BJ (cell line): Measurements from ENCODE around the gene SOX11. TPM values are rescaled to one million over a fixed set of nuclear protein-coding genes. Genes with fewer than 3 reads are reported as not detected.
"Not testable (repeated sequence)": the region's sequence is repeated elsewhere in the genome, so short reads cannot be mapped to it uniquely, and the experiment has no call there.

Experiments used
- CTCF ChIA-PET: fragments of 350-600 bp; formaldehyde crosslinking; extraction: SDS; loops from one replicate; lab custom pipeline; 2021; ENCODE audit warnings: antibody characterized with exemption, inconsistent platforms; lab: Yijun Ruan, JAX
- POLR2A ChIA-PET: fragments of 300-600 bp; sonication (Branson Sonifier 250); formaldehyde crosslinking; extraction: SDS; loops from one replicate; lab custom pipeline; 2021; ENCODE audit warnings: antibody characterized with exemption; lab: Charles Lee
- DNase-seq: peaks from one replicate; pipeline ENCODE4 v3.0.0-alpha.2; 2011; ENCODE audit warnings: low read depth
- H3K27me3 ChIP-seq: 2 replicates; pipeline ENCODE4 v1.6.0; 2011; ENCODE audit warnings: low read length; ENCODE audit not compliant: control insufficient read depth, insufficient read depth
- H3K36me3 ChIP-seq: 2 replicates; pipeline ENCODE4 v1.5.1; 2011; ENCODE audit warnings: low read length; ENCODE audit not compliant: control insufficient read depth, insufficient read depth
- H3K4me3 ChIP-seq: 2 replicates; pipeline ENCODE4 v1.5.1; 2011; ENCODE audit warnings: low read depth, mild to moderate bottlenecking, control low read depth, low read length
- CTCF ChIP-seq: IDR thresholded peaks from 2 replicates; pipeline ENCODE4 v1.5.1; 2011; ENCODE audit warnings: low read depth, mild to moderate bottlenecking, control low read depth, inconsistent platforms, low read length, moderate library complexity; ENCODE audit not compliant: insufficient read depth
- polyA plus RNA-seq: library from polyadenylated mRNA; depleted of rRNA; stranded (reverse); fragments of >200 nt; gene quantifications from 2 replicates; pipeline ENCODE4 v1.2.3, GENCODE V29; 2011

The SOX11 gene
- polyA plus RNA-seq, 1 experiment: 0.40 TPM

GRCh38 chr2:5664278-5664681, 27.9 kb upstream of the SOX11 start:
- TF ChIP-seq CTCF: no peak
- Histone ChIP-seq H3K36me3 (no peaks in the 10 kb centered on the region), H3K4me3 (no peak overlapping the region), H3K27me3 (no peaks in the 10 kb centered on the region)
- ChIA-PET POLR2A (no interaction called here), CTCF (no interaction called here)
- no peak for DNase-seq

- H3K27me3 ChIP-seq: no peaks in the 10 kb centered on the region
- ChIA-PET CTCF (no interaction called here), POLR2A (no interaction called here)
- no peak for DNase-seq
- TF ChIP-seq CTCF: no peak
- H3K36me3 ChIP-seq: no peaks in the 10 kb centered on the region
- H3K4me3 ChIP-seq: no peak overlapping the region
Measured at GRCh38 chr2:5665066-5665465, 27.1 kb upstream of the SOX11 start.

- H3K27me3 ChIP-seq: no peaks in the 10 kb centered on the region
- no peak for TF ChIP-seq CTCF
- no peak for DNase-seq
- ChIA-PET POLR2A (no interaction called here), CTCF (no interaction called here)
- no peaks in the 10 kb centered on the region for H3K36me3 ChIP-seq
- no peak overlapping the region for H3K4me3 ChIP-seq
Measured at GRCh38 chr2:5666798-5667197, 25.4 kb upstream of the SOX11 start.

GRCh38 chr2:5667655-5668054, 24.5 kb upstream of the SOX11 start:
- H3K36me3 ChIP-seq, H3K4me3 ChIP-seq, CTCF ChIA-PET, DNase-seq, POLR2A ChIA-PET, H3K27me3 ChIP-seq: not testable (repeated sequence)

- ChIA-PET POLR2A (no interaction called here), CTCF (no interaction called here)
- no peak overlapping the region for H3K4me3 ChIP-seq
- no peaks in the 10 kb centered on the region; the same call in 1 of the 2 replicates for H3K27me3 ChIP-seq
- no peak for DNase-seq
- no peaks in the 10 kb centered on the region for H3K36me3 ChIP-seq
- TF ChIP-seq CTCF: no peak
Measured at GRCh38 chr2:5668682-5669250, 23.4 kb upstream of the SOX11 start.

- CTCF ChIA-PET: no interaction called here
- Histone ChIP-seq H3K36me3 (no peaks in the 10 kb centered on the region), H3K4me3 (no peak overlapping the region), H3K27me3 (no peaks in the 10 kb centered on the region; the same call in 1 of the 2 replicates)
- POLR2A ChIA-PET: no interaction called here
- no peak for TF ChIP-seq CTCF
- DNase-seq: no peak
Measured at GRCh38 chr2:5672749-5673144, 19.4 kb upstream of the SOX11 start.
